NCI-H1694 treated with DMSO at 0.1 percent for 48 hours (cell line): ENCODE results near the gene HCFC1.

Source experiments
- DNase-seq: peaks from one replicate; lab custom pipeline; 2025; lab: John Stamatoyannopoulos, UW

The HCFC1 gene

DNA sequence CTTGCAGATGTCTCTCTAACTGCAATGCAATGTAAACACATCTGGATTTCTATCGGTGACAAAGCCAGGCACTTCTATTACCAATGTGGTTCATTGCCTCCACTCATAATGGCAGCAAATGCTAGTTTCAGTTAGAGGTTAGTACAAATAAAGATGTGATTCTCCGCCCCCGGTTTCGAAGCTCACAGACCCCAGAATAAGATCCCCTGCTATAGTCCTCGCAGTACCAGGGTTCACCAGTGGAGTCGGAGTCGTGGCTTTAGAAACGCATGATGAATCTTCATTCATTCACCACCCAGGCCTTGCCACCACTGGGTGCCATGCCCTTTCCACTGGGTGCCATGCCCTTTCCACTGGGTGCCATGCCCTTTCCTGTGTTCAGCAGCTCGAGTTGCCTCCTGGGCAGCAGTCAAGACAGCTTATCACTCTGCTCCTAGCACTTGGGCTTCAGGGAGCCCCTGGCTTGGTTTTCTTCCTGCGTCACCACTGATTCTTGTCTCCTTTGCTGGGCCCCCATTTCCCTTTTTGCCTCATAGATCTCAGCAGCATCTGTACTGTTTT, 33.3 kb downstream of the HCFC1 start:
- DNase-seq = no peak

- DNase-seq = no peak
These were observed 34.6 kb downstream of the HCFC1 start for GRCh38 chrX:153937056-153937455.

- no peak for DNase-seq
These were observed 36.2 kb downstream of the HCFC1 start for GRCh38 chrX:153935326-153935851.

DNA sequence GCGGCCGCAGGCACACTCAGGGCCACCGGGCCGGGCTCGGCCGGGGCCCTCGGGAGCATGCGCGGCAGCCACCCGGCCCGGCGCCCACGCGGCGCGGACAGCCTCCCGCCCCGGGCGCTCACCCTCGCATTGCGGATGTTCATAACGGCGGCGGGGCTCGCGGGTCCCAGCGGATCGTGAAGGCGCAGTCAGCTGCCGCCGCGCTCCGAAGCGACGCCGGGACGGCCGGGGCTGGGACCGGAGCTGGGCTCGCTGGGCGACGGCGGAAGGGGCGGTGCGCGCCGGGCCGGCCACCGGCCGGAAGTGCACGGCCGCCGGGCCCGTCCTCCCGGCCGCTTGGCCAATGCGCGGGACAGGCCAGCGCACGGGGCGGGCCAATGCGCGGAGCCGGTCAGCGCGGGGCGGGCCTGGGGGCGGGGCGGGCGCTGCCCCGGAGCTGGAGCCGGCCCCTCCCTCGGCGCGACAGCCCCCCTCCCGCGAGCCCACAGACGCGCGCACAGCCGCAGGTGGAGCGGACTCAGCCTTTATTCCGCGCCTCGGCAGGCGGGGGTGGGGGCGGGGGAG, 36.8 kb downstream of the HCFC1 start, which contains the start of gene NAA10:
Gene NAA10, minus strand, starts transcription at position 276 of the 564 bp plus-strand sequence. Its CDS starts 133 bp downstream, at position 143.
- DNase-seq = no peak

GRCh38 chrX:153934148-153934761, 37.4 kb downstream of the HCFC1 start:
- DNase-seq = no peak

DNA sequence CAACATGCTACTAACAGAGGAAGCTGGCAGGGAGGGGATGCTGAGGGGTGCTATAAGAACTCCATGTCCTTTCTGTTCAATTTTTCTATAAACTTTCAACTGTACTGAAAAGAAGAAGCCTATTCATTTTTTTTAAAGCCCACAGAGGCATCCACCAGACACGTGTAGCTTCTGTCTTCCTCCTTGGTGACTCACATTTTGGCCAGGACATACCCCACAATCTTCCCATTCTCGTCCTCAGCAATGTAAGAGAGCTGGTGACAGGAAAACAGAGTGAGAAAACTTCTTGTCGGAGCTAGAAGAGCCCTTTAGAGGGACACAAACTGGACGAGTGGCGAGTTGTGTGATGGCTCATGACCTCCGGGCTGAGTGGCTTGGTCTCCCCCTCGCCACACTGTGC, 37.9 kb downstream of the HCFC1 start:
- no peak for DNase-seq

DNA sequence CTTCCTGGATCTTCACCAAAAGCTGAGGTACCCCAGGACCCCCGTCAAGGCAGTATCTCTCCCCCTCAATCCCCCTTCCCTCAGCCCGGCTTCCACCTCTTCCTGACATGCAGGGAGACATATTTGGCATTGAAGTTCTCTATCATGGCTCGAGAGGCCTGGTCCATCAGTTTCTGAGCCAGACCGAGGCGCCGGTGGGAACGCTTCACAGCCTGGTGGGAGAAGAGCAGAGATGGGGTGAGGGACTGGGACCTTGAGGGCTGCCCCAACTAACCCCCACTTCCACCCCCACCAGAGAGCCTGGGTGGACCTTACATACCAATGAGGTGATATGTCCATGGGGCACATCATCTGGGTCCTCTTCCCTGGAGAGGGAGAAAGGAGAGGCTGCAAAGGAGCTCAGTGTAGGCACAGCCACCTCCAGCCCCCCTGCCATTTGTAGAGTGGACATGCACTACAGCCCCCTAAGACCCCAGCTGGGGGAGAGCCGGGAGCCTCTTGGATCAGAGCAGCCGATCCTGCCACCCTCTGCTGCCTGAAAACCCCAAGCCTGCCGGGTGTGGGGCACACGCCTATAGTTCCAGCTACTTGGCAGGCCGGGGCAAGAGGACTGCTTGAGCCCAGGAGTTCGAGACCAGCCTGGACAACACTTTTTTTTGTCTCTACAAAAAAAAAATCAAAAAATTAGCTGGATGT, 39.2 kb downstream of the HCFC1 start:
- no peak for DNase-seq

DNA sequence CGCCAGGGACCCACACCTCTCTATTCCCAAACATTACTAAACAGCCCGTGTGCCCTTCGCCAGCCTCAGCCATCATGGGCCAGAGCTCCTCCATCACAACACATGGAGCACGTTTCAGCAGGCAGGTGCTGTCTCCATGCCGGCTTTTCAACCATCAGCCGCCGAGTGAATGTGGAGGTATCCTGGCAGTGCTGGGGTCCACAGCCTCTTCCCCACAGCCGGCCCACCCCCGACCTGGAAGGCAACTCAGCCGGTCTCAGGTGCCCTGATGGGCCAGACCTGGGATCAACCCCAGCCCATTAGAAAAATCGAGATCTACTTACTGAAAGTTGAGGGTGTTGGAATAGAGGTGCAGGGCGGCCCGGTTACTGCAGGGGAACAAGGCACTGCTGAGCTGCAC, 39.9 kb downstream of the HCFC1 start:
- DNase-seq = no peak

GRCh38 chrX:153931151-153931550, 40.5 kb downstream of the HCFC1 start:
- no peak for DNase-seq

GRCh38 chrX:153930011-153930910, 41.4 kb downstream of the HCFC1 start:
- DNase-seq = no peak

- no peak for DNase-seq
These were observed 42.0 kb downstream of the HCFC1 start for GRCh38 chrX:153929576-153929975.

DNA sequence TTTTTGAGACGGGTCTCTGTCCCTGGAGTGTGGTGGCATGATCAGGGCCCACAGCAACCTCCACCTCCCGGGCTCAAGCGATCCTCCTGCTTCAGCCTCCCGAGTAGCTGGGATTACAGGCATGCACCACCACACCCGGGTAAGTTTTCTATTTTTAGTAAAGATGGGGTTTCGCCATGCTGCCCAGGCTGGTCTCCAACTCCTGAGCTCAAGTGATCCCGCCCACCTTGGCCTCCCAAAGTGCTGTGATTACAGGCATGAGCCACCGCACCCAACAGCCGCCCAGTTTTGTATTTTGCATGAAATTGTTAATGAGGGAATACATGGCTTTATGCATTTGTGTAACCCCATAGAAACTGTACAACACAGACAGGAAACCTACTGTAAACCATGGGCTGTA, 42.8 kb downstream of the HCFC1 start:
- no peak for DNase-seq

- DNase-seq = peak; percentile 96
These were observed 43.5 kb downstream of the HCFC1 start for GRCh38 chrX:153927922-153928760.

DNA sequence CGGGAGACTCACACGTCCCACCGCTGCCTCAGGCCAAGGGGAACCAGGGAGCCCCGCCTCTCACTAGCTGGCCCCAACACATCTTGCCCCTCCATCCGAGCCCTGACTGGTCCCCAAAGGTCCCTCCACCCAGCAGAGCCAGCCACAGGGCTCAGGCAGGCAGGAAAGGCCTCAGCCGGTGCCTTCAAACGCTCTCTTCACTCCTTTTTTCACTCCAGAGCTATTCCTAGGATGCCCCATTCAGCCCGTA, 44.0 kb downstream of the HCFC1 start:
- DNase-seq = peak; percentile 37

DNA sequence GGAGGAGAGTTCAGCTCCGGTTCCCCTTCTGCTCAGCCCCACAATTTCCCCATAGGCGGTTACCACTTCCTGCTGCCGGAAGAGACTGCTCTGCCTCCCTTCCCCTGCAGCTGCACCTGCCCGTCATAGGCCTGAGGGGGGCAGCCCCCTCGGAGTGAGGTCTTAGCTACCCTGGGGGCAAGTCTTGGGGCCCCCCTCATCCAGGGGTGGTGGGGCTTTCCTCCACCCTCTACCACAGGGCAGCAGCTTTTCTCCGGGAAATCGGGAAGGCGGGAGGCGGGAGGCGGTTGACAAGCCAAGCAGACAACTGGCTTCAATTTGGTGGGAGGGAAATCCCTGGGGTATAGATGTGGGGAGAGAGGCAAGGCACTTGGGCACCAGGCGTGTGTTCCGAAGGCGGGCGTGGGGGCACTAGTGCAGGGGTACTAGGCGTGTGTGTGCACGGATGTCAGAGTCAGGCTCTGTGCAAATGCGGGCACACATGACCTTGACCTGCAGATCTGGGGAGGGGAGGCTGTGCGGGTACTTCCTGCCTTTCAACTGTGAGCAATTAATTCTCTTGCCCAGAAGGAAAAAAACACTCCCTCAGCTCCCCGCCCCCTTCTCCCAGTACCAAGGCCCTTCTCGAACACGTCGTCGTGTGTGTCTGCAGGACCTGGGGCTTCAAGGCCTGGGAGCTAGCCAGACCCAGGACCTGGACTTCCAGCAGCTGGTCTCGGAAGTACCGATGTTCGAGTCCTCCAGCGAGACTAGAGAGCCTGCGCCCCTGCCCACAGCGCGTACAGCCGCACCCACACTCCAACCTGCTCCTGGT, 44.6 kb downstream of the HCFC1 start:
- peak; percentile 52 for DNase-seq

DNA sequence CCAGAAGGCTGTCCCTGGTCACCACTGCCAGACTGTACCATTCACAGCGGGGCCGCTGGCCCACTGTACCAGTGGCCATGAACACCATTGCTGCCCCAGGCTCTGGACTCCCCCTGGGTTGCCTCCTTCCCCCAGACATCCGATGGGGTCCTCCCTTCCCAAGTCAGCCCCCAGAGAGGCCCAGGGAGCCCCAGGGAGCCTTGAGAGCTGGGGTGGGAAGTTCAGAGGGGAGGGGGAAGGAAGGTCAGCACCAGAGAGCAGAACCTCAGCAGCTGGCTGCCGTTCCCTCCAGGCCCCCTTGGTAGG, 45.1 kb downstream of the HCFC1 start:
- DNase-seq = no peak

DNA sequence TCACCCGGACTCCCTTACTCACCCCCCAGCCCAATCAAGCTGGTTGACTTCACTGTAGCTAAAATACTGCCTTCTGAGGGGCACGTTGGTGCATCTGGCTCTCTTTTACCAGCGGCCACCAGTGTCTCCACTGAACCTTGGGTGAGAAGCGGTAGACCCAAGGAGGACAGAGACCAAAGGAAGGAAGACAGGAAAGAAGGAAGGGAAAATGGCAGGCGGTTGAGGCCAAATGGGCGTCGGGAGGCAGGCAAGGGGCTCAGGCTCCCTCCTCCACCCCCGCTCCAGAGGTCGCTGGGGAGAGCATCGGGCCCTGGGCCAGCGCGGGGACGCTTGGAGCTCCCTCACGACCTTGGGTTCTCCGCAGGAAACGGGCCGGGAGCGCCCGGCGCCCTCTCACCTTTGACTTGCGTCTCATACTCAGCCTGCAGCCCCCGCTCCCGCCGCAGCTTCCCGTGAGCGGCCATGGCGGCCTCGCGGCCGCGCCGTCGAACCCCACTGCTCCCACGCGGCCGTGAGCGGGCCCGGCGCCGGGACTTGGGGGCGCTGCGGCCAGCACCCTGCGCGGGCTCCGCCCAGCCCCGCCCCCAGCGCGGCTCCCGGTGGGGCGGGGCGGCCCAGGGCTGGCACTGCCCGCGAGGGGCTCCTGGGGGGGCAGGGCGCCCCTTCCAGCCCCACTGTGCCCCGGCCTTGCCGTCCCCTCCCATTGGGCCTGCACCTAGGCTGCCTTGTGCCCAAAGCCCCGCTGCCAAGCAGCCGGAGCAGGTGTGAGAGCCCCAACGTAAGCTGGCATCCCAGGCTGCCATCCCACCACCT, 45.7 kb downstream of the HCFC1 start, which contains the start of gene ARHGAP4:
Gene ARHGAP4, minus strand, starts transcription at position 526 of the 813 bp plus-strand sequence. Its CDS starts 62 bp downstream, at position 464.
- DNase-seq = no peak

DNA sequence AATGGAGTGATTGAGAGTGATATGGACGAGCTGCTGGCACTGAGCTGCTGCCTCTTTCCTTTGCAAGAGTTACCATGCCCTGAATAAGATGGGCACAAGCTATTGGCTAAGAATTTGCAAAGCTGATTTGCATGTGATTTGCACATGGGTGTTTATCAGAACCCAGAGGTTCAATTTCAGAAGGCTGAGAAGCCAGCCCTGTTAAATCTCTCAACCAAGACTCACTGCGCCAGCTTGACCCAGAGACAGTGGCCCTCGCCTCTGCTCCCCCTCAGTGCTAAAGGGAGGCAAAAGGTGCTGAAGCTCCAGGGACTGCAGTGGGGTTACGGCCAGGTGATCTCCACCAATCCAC, 46.3 kb downstream of the HCFC1 start:
- DNase-seq = no peak

- peak; percentile 20 for DNase-seq
These were observed 47.3 kb downstream of the HCFC1 start for GRCh38 chrX:153924149-153924861.
